ENCODE results near the gene TP53I11. TPM values are rescaled to one million over a fixed set of nuclear protein-coding genes. Genes with fewer than 3 reads are reported as not detected.

The TP53I11 gene
- total RNA-seq, 4 donors from 2014 or later, result 19.8 to 110 (median 40.8) TPM

DNA sequence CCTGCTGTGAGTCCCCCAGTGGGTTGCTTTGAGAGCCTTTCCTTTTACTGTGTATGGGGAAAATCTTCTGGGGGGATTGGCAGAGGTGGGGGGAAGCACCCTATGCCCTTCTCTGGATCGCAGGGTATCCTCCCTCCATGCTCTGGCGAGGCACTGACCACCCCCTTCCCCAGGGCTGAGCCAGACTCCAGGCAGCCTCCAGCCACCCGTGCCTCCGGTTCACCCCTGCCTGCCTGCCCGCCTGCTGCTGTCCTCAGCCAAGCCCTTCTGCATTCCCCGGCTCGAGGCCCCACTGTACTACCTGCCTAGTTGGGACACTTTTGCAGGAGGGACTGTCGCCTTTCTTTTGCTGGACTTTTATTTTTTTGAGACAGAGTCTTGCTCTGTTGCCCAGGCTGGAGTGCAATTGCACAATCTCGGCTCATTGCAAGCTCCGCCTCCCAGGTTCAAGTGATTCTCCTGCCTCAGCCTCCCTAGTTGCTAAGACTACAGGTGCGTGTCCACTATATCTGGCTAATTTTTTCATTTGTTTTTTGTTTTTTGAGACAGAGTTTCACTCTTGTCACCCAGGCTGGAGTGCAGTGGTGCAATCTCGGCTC lies 23.8 kb upstream of the TP53I11 start:
- H3K9me3 ChIP-seq, result no peaks in the 10 kb centered on the region
- no peak for TF ChIP-seq EP300 (IDR thresholded peaks at IDR 0.05)
- no peak for TF ChIP-seq POLR2A (IDR thresholded peaks at IDR 0.05)
- TF ChIP-seq POLR2AphosphoS5 (IDR thresholded peaks at IDR 0.05), result no peak
- no peak for TF ChIP-seq CTCF (IDR thresholded peaks at IDR 0.05)

DNA sequence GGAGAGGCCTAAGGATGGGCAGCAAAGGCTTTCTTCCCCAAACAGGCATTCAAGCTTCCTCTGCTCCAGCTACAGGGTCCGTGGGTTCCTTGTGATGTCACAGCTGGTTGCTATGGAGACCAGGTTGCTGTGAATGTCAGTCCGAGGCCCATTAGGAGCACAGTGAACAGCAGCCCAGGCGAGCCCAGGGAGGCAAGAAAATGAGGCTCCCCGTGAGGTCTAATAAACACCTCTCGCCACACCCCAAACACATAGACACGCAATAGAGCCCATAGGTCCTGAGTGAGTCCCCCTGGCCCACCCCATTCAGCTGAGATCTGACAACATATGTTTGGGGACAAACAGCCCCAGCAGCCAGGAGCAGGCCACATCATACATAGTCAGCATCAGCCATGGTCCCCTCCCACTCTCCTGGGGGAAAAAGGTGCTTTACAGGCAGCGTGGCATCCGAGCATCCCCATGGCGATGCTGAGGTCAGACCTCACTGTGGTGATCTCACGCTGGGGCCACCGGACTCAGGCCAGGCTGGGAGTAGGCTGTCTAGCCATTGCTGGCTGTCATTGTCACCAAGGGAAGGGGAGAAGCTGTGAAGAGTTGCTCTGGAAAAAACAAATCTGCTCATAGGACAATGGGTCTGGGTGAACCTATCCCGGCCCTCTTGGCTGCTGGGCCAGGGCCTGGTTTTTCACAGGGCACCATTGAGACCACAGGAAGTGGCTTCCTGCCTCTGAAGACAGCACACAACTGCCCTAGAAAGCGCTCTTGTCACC lies 23.1 kb upstream of the TP53I11 start:
- Histone ChIP-seq H3K4me1 (peaks cover 0 to 4% (median 0%) of the 10 kb centered on the region in 3 donors), H3K4me3 (no peak overlapping the region), H3K36me3 (no peaks in the 10 kb centered on the region), H3K27ac (no peak overlapping the region), H3K9me3 (no peaks in the 10 kb centered on the region), H3K27me3 (no peaks in the 10 kb centered on the region)
- no peak for TF ChIP-seq POLR2AphosphoS5 (IDR thresholded peaks at IDR 0.05)
- no peak for TF ChIP-seq EP300 (IDR thresholded peaks at IDR 0.05)
- TF ChIP-seq POLR2A (IDR thresholded peaks at IDR 0.05), result no peak
- TF ChIP-seq CTCF (IDR thresholded peaks at IDR 0.05), result no peak
- no peak for ATAC-seq
- WGBS, 2 donors (ENCODE audit: low coverage in 1 of 2), result 85 to 100% methylated on average over 1 to 6 of the region's 13 CpGs

More for the DNA sequence above, 23.8 kb upstream of the TP53I11 start:
- Histone ChIP-seq H3K27me3 (no peaks in the 10 kb centered on the region), H3K36me3 (no peaks in the 10 kb centered on the region), H3K27ac (no peak overlapping the region), H3K4me3 (no peak overlapping the region), H3K4me1 (peaks cover 0 to 11% (median 0%) of the 10 kb centered on the region in 3 donors)
- ATAC-seq, result no peak
- WGBS, 2 donors (ENCODE audit: low coverage in 1 of 2), result 81 to 97% methylated on average over 6 to 9 of the region's 12 CpGs

- Histone ChIP-seq H3K27ac (no peak overlapping the region), H3K27me3 (no peaks in the 10 kb centered on the region), H3K9me3 (no peaks in the 10 kb centered on the region), H3K4me1 (no peaks in the 10 kb centered on the region), H3K4me3 (no peak overlapping the region), H3K36me3 (no peaks in the 10 kb centered on the region)
- no peak for ATAC-seq
- 71 to 89% methylated on average over 11 to 12 of the region's 19 CpGs for WGBS, 2 donors (ENCODE audit: low coverage in 1 of 2)
- TF ChIP-seq POLR2AphosphoS5 (IDR thresholded peaks at IDR 0.05) (no peak), CTCF (IDR thresholded peaks at IDR 0.05) (no peak), POLR2A (IDR thresholded peaks at IDR 0.05) (no peak), EP300 (IDR thresholded peaks at IDR 0.05) (no peak)
These were observed 22.2 kb upstream of the TP53I11 start for GRCh38 chr11:44972746-44973435.

DNA sequence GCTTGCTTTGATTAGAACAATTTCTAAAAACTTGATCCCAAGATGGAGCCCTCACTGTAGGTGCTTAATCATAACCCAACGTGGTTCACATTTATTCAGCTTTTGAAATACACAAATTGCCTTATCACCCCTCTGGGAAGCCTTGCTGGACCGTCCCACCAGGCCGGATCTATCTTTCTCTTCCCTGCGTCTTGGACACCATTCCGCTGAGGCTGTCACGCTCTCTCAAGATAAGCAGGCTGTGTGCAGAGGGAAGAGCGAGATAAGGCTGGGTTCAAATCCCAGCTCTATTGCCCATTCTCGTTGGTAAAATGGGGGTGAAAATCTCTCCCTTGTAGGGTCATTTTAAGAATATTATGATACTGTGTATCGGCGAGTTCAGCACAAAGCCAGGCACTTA lies 20.5 kb upstream of the TP53I11 start:
- Histone ChIP-seq H3K4me3 (no peak overlapping the region), H3K9me3 (no peaks in the 10 kb centered on the region), H3K4me1 (no peaks in the 10 kb centered on the region), H3K27me3 (no peaks in the 10 kb centered on the region), H3K27ac (no peak overlapping the region), H3K36me3 (no peaks in the 10 kb centered on the region)
- WGBS, 2 donors (ENCODE audit: low coverage in 1 of 2), result 74 to 100% methylated on average over 5 to 10 of the region's 10 CpGs
- TF ChIP-seq CTCF (IDR thresholded peaks at IDR 0.05), result no peak
- no peak for TF ChIP-seq EP300 (IDR thresholded peaks at IDR 0.05)
- TF ChIP-seq POLR2AphosphoS5 (IDR thresholded peaks at IDR 0.05), result no peak
- no peak for TF ChIP-seq POLR2A (IDR thresholded peaks at IDR 0.05)
- no peak for ATAC-seq

Data from gastroesophageal sphincter (tissue), 4 donors.